HepG2 (cell line): ENCODE measurements around the gene FAM124A. TPM values are rescaled to one million over a fixed set of nuclear protein-coding genes. Genes with fewer than 3 reads are reported as not detected.
A peak's percentile ranks its signal among the peaks of the same experiment; 100 is the strongest.

Experiments used
- ATAC-seq: fragments of 200-7000 bp; cut with Tn5 transposase; 3 replicates; pipeline ENCODE4 v1.9.1; 2020; ENCODE audit warnings: mild to moderate bottlenecking, moderate library complexity
- BruUV-seq: library from RNA; stranded (reverse); fragments of 400-500 nt; replicated peaks from 2 replicates; lab custom pipeline; 2021; lab: Mats Ljungman, UMichigan
- CTCF ChIA-PET: fragments of 300-600 bp; formaldehyde crosslinking; extraction: SDS; loops from one replicate; lab custom pipeline; 2021; ENCODE audit warnings: low total read pairs, inconsistent platforms, low intra/inter-chr PET ratio; lab: Yijun Ruan, JAX
- POLR2A ChIA-PET: fragments of 350-600 bp; sonication (Branson Sonifier 250); formaldehyde crosslinking; loops from one replicate; lab custom pipeline; 2020; ENCODE audit warnings: antibody characterized with exemption, inconsistent platforms; lab: Yijun Ruan, JAX
- DNase-seq: peaks from one replicate; pipeline ENCODE4 v3.0.0-alpha.2; 2015; ENCODE audit warnings: low spot score
- FAIRE-seq: peaks from 3 replicates; lab custom pipeline; 2011; peaks lifted over from hg19 to GRCh38; lab: Jason Lieb, UNC
- H2AFZ ChIP-seq: one replicate; pipeline ENCODE4 v1.6.1; 2011; ENCODE audit warnings: low read length, inconsistent platforms
- H3K27ac ChIP-seq: fragments of 300-600 bp; 3 replicates; pipeline ENCODE4 v1.8.0; 2011; ENCODE audit warnings: mixed run types, mild to moderate bottlenecking, mixed read lengths, low read length, inconsistent platforms; ENCODE audit not compliant: insufficient read depth; ENCODE audit errors: extremely low read length
- H3K27me3 ChIP-seq, 2 experiments: fragments of 200-600 bp in 1 of 2; 2 replicates in 1 of 2; 3 replicates in 1 of 2; pipeline versions ENCODE4 v1.6.0 to v1.8.0; 2011; ENCODE audit warnings: low read length in 2 of 2, mild to moderate bottlenecking in 2 of 2, moderate library complexity in 2 of 2, inconsistent platforms in 1 of 2; ENCODE audit not compliant: insufficient read depth in 2 of 2, control insufficient read depth in 1 of 2
- H3K36me3 ChIP-seq, 2 experiments: fragments of 200-600 bp in 1 of 2; replicated peaks in 1 of 2; 2 replicates in 1 of 2; 3 replicates in 1 of 2; pipeline versions ENCODE4 v1.5.1 to v1.8.0; 2011; ENCODE audit warnings: low read length in 2 of 2, inconsistent platforms in 1 of 2; ENCODE audit not compliant: insufficient read depth in 2 of 2, control insufficient read depth in 1 of 2
- H3K4me1 ChIP-seq: 2 replicates; pipeline ENCODE4 v1.5.1; 2012; ENCODE audit warnings: low read length, inconsistent platforms; ENCODE audit not compliant: insufficient read depth
- H3K4me2 ChIP-seq: 2 replicates; pipeline ENCODE4 v1.6.0; 2011; ENCODE audit warnings: low read depth, low read length, inconsistent platforms
- H3K4me3 ChIP-seq, 3 experiments: fragments of 200-600 bp in 1 of 3; sonication (generic), shearing (Covaris generic) in 1 of 3; replicated peaks in 1 of 3; 2 replicates each; pipeline ENCODE4 v1.5.1; 2011 to 2016; ENCODE audit warnings: low read length in 3 of 3, inconsistent platforms in 2 of 3, low read depth in 2 of 3, mild to moderate bottlenecking in 2 of 3, control low read depth in 1 of 3, mixed read lengths in 1 of 3; ENCODE audit not compliant: insufficient read depth in 1 of 3
- H3K79me2 ChIP-seq: one replicate; pipeline ENCODE4 v1.6.1; 2011; ENCODE audit warnings: low read length, inconsistent platforms; ENCODE audit not compliant: insufficient read depth
- H3K9ac ChIP-seq: 2 replicates; pipeline ENCODE4 v1.6.0; 2011; ENCODE audit warnings: mild to moderate bottlenecking, low read depth, low read length, inconsistent platforms; ENCODE audit not compliant: insufficient read depth
- H3K9me3 ChIP-seq: 2 replicates; pipeline ENCODE4 v1.5.1; 2012; ENCODE audit warnings: mild to moderate bottlenecking, low read length
- H4K20me1 ChIP-seq: 2 replicates; pipeline ENCODE4 v1.6.0; 2011; ENCODE audit warnings: inconsistent platforms, mild to moderate bottlenecking, low read length, moderate library complexity; ENCODE audit not compliant: insufficient read depth
- BHLHE40 ChIP-seq: IDR thresholded peaks from 2 replicates; pipeline ENCODE4 v1.6.1; 2011; ENCODE audit warnings: low read length, improper control_type of control experiment
- FOXK2 ChIP-seq: fragments of 450-650 bp; IDR thresholded peaks from 2 replicates; pipeline ENCODE4 v1.6.1; 2016
- MAFF ChIP-seq: IDR thresholded peaks from 2 replicates; pipeline ENCODE4 v1.6.1; 2011; ENCODE audit warnings: low read depth, low read length, improper control_type of control experiment
- MAFK ChIP-seq, 2 experiments: IDR thresholded peaks in 1 of 2; conservative IDR thresholded peaks in 1 of 2; 2 replicates each; pipeline ENCODE4 v1.6.1; 2011; ENCODE audit warnings: improper control_type of control experiment in 2 of 2, low read length in 2 of 2
- ZNF331 ChIP-seq: sonication (generic); formaldehyde crosslinking; IDR thresholded peaks from 2 replicates; pipeline ENCODE4 v1.4.0; 2020; ENCODE audit warnings: missing genetic modification reagents
- ZNF660 ChIP-seq: sonication (generic); formaldehyde crosslinking; IDR thresholded peaks from 2 replicates; pipeline ENCODE4 v1.5.1; 2020; ENCODE audit warnings: mild to moderate bottlenecking, low read depth, missing genetic modification reagents, borderline replicate concordance
- in situ Hi-C: cut with HindIII; loops from 2 replicates; pipeline ENCODE4 v1.10.0; 2017; ENCODE audit warnings: low pct_unique_long_range_greater_than_20kb; ENCODE audit not compliant: extremely low pct_ligation_motif_present
- intact Hi-C: fragments of 100-400 bp; cut with micrococcal nuclease; formaldehyde crosslinking; loops from one replicate; pipeline ENCODE4 v1.10.0; 2022; ENCODE audit not compliant: unreplicated experiment
- polyA plus RNA-seq, 8 experiments: library from polyadenylated mRNA; depleted of rRNA in 3 of 8; stranded (reverse) in 7 of 8; unstranded in 1 of 8; fragments of >200 nt; fragmentation: Illumina TruSeq in 4 of 8; extraction: Trizol in 4 of 8; gene quantifications; 2 replicates each; pipeline versions ENCODE4 v1.2.1 to v1.2.3, GENCODE V29; 2011 to 2016; ENCODE audit warnings: low read depth in 4 of 8, missing spikeins in 1 of 8, mixed read lengths in 1 of 8; ENCODE audit not compliant: insufficient read depth in 1 of 8
- total RNA-seq, 5 experiments: library from RNA; depleted of rRNA; stranded (reverse); fragments of >200 nt; fragmentation: Illumina TruSeq; extraction: Trizol; gene quantifications; 2 replicates each; pipeline ENCODE4 v1.2.3, GENCODE V29; 2016; ENCODE audit warnings: low read depth in 1 of 5
- TF ChIP-seq, protein P1 (sequence below): sonication (generic); formaldehyde crosslinking; IDR thresholded peaks from 2 replicates; pipeline ENCODE4 v1.5.0; 2020; ENCODE audit warnings: mild to moderate bottlenecking, missing genetic modification reagents, borderline replicate concordance
- TF ChIP-seq, protein P2 (sequence below): IDR thresholded peaks from 2 replicates; pipeline ENCODE4 v1.6.1; 2016; ENCODE audit warnings: low read depth, control low read depth

The FAM124A gene
- total and polyA plus RNA-seq, 2 of the 13 experiments (the other 11 are each of a cell fraction or from before 2014, with no cell fraction given) = not detected

DNA sequence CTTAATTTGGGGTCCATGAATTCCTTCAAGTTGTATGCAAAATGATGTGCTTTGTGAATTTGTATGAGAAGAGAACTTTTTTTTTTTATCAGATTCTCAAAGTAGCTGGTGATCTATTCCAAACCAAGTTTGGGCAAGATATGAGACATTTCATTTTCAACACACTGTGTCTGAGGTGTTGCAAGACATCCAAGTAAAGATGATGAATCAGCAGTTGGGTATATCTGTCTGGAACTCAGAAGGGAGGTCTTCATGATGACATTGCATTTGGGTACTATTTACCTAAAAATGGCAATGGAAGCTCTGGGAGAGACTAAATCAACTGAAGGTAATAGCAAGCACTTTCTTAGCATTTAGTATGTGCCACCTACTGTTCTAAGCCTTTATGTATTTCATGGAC lies 2.8 kb downstream of the FAM124A start:
- ChIA-PET CTCF (no interaction called here), POLR2A (no interaction called here)
- Histone ChIP-seq H3K36me3 (no peaks in the 10 kb centered on the region), H3K4me2 (no peak overlapping the region), H3K27ac (no peak overlapping the region), H3K4me3 (no peak overlapping the region), H3K27me3 (peaks cover 4 to 61% of the 10 kb centered on the region in 2 experiments), H3K9me3 (no peaks in the 10 kb centered on the region), H2AFZ (no peak overlapping the region), H3K9ac (no peak overlapping the region), H3K4me1 (peaks cover 11% of the 10 kb centered on the region; the same call in 1 of the 2 replicates), H4K20me1 (no peaks in the 10 kb centered on the region), H3K79me2 (no peaks in the 10 kb centered on the region)
- ATAC-seq (no peak), DNase-seq (no peak), FAIRE-seq (no peak)
- intact Hi-C loops = no loop called here
- no TSS peak for BruUV-seq
- no peak for TF ChIP-seq ZNF331 (CRISPR knock-in tag)
- no peak for TF ChIP-seq ZNF660
- TF ChIP-seq MAFK (conservative IDR thresholded peaks at IDR 0.05 in 1 of 2, IDR thresholded peaks at IDR 0.05 in 1 of 2; ENCODE audit: low read length in 2 of 2) = peak; percentile 51 to 66; a peak in 3 of 4 replicates
- TF ChIP-seq, protein P1, sequence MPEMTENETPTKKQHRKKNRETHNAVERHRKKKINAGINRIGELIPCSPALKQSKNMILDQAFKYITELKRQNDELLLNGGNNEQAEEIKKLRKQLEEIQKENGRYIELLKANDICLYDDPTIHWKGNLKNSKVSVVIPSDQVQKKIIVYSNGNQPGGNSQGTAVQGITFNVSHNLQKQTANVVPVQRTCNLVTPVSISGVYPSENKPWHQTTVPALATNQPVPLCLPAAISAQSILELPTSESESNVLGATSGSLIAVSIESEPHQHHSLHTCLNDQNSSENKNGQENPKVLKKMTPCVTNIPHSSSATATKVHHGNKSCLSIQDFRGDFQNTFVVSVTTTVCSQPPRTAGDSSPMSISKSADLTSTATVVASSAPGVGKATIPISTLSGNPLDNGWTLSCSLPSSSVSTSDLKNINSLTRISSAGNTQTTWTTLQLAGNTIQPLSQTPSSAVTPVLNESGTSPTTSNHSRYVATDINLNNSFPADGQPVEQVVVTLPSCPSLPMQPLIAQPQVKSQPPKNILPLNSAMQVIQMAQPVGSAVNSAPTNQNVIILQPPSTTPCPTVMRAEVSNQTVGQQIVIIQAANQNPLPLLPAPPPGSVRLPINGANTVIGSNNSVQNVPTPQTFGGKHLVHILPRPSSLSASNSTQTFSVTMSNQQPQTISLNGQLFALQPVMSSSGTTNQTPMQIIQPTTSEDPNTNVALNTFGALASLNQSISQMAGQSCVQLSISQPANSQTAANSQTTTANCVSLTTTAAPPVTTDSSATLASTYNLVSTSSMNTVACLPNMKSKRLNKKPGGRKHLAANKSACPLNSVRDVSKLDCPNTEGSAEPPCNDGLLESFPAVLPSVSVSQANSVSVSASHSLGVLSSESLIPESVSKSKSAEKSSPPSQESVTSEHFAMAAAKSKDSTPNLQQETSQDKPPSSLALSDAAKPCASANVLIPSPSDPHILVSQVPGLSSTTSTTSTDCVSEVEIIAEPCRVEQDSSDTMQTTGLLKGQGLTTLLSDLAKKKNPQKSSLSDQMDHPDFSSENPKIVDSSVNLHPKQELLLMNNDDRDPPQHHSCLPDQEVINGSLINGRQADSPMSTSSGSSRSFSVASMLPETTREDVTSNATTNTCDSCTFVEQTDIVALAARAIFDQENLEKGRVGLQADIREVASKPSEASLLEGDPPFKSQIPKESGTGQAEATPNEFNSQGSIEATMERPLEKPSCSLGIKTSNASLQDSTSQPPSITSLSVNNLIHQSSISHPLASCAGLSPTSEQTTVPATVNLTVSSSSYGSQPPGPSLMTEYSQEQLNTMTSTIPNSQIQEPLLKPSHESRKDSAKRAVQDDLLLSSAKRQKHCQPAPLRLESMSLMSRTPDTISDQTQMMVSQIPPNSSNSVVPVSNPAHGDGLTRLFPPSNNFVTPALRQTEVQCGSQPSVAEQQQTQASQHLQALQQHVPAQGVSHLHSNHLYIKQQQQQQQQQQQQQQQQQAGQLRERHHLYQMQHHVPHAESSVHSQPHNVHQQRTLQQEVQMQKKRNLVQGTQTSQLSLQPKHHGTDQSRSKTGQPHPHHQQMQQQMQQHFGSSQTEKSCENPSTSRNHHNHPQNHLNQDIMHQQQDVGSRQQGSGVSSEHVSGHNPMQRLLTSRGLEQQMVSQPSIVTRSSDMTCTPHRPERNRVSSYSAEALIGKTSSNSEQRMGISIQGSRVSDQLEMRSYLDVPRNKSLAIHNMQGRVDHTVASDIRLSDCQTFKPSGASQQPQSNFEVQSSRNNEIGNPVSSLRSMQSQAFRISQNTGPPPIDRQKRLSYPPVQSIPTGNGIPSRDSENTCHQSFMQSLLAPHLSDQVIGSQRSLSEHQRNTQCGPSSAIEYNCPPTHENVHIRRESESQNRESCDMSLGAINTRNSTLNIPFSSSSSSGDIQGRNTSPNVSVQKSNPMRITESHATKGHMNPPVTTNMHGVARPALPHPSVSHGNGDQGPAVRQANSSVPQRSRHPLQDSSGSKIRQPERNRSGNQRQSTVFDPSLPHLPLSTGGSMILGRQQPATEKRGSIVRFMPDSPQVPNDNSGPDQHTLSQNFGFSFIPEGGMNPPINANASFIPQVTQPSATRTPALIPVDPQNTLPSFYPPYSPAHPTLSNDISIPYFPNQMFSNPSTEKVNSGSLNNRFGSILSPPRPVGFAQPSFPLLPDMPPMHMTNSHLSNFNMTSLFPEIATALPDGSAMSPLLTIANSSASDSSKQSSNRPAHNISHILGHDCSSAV (CRISPR knock-in tag) = no peak
- TF ChIP-seq MAFF = peak; percentile 63; the same call in 1 of the 2 replicates
- TF ChIP-seq, protein P2, sequence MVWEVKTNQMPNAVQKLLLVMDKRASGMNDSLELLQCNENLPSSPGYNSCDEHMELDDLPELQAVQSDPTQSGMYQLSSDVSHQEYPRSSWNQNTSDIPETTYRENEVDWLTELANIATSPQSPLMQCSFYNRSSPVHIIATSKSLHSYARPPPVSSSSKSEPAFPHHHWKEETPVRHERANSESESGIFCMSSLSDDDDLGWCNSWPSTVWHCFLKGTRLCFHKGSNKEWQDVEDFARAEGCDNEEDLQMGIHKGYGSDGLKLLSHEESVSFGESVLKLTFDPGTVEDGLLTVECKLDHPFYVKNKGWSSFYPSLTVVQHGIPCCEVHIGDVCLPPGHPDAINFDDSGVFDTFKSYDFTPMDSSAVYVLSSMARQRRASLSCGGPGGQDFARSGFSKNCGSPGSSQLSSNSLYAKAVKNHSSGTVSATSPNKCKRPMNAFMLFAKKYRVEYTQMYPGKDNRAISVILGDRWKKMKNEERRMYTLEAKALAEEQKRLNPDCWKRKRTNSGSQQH = no peak
- TF ChIP-seq FOXK2 = no peak
- TF ChIP-seq BHLHE40 = no peak
- in situ Hi-C loops = no loop called here
